GM18868 (cell line): ENCODE measurements around the gene LATS1.
"Not testable (repeated sequence)": the region's sequence is repeated elsewhere in the genome, so short reads cannot be mapped to it uniquely, and the experiment has no call there.

Source experiments
- ATAC-seq: cut with Tn5 transposase; IDR thresholded peaks from one replicate; pipeline ENCODE4 v1.9.1; 2021; ENCODE audit warnings: mild to moderate bottlenecking, moderate library complexity; ENCODE audit not compliant: unreplicated experiment

LATS1 gene

GRCh38 chr6:149680503-149680902 lies 37.4 kb downstream of the LATS1 start:
- no peak for ATAC-seq

- ATAC-seq, result not testable (repeated sequence)
Measured at GRCh38 chr6:149672265-149672664, 45.6 kb downstream of the LATS1 start.

- ATAC-seq, result no peak
Measured at GRCh38 chr6:149660028-149660427, 57.9 kb downstream of the LATS1 start.

GRCh38 chr6:149657441-149657840 lies 60.5 kb downstream of the LATS1 start:
- no peak for ATAC-seq

GRCh38 chr6:149651056-149651455 lies 66.8 kb downstream of the LATS1 start:
- no peak for ATAC-seq

- ATAC-seq, result peak; percentile 85
Measured at GRCh38 chr6:149648148-149649145, 69.5 kb downstream of the LATS1 start, which contains the start of gene KATNA1. TSS of gene KATNA1 (minus strand) at chr6:149648714. CDS start at chr6:149638547, 10,167 bp downstream.

GRCh38 chr6:149646599-149646998 lies 71.3 kb downstream of the LATS1 start:
- ATAC-seq, result no peak

GRCh38 chr6:149642829-149643580 lies 74.9 kb downstream of the LATS1 start:
- peak; percentile 70 for ATAC-seq

GRCh38 chr6:149636124-149636523 lies 81.8 kb downstream of the LATS1 start:
- ATAC-seq, result no peak

- no peak for ATAC-seq
Measured at GRCh38 chr6:149634315-149634714, 83.6 kb downstream of the LATS1 start.

GRCh38 chr6:149628875-149629510 lies 88.9 kb downstream of the LATS1 start:
- ATAC-seq, result peak; percentile 95

GRCh38 chr6:149627672-149628071 lies 90.2 kb downstream of the LATS1 start:
- no peak for ATAC-seq

- no peak for ATAC-seq
Measured at GRCh38 chr6:149615805-149616204, 102.1 kb downstream of the LATS1 start.

GRCh38 chr6:149614337-149614736 lies 103.6 kb downstream of the LATS1 start:
- ATAC-seq, result no peak

- peak; percentile 80 for ATAC-seq
Measured at GRCh38 chr6:149608381-149608982, 109.4 kb downstream of the LATS1 start.
